ENCODE measurements around the gene FADD.

- no peak for TF ChIP-seq CTCF (IDR thresholded peaks at IDR 0.05)
- no peak for TF ChIP-seq POLR2A (IDR thresholded peaks at IDR 0.05)
Observed at GRCh38 chr11:70164705-70165104, 38.4 kb upstream of the FADD start.

Data from esophagus squamous epithelium (tissue), 4 donors.